Measurements from ENCODE around the gene CHMP4B.

CHMP4B gene

DNA sequence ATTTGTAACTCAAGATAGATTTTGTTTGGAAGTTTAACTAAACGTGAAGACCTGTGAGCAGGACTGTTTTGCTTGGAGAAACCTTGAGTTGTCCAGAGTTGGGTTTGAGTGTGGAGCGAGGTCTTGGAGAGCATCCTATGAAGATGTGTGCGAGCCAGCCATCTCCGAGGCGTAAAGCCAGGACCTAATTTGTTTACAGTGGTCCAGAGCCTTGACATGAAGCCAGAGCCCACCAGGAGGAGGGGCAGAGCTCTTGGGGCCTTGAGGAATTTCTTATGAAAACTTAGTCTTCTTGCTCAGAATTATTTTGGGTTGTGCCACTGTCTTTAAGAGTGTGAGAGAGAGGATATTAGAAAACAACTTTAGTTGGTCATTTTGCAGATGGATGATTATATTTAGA, 6.3 kb downstream of the CHMP4B start:
- in situ Hi-C loops (cut with MboI; ENCODE audit: low sequenced_read_pairs), result no loop called here

DNA sequence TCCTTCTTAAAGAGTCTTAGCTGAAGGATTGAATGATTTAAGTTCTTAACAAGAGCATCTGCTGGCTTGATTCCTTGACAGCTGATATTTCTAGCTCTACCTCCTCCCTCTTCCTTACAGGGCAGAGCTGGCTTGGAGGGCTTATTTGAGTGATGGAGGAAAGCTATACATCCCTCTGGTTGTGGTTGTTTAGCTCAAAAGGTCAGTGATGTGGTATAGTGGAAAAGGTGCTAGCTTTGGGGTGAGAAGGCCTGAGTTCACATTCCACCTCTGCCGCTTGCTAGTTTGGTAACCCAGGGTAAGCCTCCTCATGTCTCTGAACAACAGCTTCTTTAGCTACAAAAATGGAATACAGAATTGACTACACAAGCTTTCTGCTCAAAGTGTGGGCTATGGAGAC, 8.3 kb downstream of the CHMP4B start:
- in situ Hi-C loops (cut with MboI; ENCODE audit: low sequenced_read_pairs), result no loop called here

DNA sequence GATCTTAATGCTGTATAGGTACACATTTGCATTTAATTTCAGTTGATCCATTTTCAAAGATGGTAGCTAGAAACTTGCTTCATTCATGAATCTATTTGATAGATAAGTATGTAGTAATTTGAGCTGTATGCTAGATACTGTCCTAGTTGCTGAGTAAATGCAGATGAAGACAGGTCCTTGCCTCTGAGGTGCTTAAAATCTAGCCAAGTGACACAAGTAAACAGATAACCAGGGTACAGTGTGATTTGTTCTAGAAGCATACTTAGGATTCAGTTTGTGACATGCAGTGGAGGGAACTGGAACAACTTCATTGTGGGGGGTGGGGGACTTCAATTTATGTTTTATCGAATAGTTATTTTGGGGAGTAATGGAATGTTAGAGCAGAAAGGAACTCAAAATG, 9.2 kb downstream of the CHMP4B start:
- in situ Hi-C loops (cut with MboI; ENCODE audit: low sequenced_read_pairs), result no loop called here

DNA sequence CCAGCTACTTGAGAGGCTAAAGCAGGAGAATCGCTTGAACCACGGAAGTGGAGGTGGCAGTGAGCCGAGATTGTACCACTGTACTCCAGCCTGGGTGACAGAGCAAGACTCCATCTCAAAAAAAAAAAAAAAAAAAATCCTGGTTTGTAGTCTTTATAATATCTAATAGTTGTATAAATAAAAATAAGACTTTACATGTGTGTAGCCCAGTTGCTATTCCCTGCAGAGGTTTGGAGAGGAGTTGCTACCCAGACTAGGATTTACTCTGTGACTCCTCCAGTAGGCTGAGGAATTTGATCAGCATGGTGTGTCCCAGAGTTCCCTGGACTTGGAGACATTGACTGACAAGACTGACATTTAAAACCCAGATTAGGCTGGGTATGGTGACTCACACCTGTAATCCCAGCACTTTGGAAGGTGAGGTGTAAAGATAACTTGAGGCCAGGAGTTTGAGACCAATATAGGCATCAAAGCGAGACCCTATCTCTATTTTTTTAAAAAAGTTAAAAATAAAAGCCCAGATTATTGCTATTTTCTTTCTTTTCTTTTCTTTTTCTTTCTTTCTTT, 10.2 kb downstream of the CHMP4B start:
- in situ Hi-C loops (cut with MboI; ENCODE audit: low sequenced_read_pairs), result no loop called here

DNA sequence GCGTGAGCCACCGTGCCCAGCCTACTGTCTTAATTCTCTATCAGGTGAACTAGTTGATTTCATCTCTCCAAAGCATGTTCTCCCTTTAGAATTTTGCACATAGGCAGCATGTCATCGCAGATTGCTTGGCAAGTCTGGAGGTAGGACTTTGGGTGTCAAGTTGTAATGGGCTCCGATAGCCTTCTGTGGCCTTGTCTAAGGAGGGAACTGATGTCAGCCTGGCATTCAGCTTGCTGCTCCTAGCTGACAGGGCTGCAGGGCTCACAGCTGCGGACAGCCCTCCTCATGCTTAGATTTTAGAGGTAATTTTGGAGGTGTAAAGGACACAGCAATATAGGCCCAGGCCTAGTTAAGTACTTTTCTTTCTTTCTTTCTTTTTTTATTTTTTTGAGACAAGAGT, 11.3 kb downstream of the CHMP4B start:
- in situ Hi-C loops (cut with MboI; ENCODE audit: low sequenced_read_pairs), result no loop called here

DNA sequence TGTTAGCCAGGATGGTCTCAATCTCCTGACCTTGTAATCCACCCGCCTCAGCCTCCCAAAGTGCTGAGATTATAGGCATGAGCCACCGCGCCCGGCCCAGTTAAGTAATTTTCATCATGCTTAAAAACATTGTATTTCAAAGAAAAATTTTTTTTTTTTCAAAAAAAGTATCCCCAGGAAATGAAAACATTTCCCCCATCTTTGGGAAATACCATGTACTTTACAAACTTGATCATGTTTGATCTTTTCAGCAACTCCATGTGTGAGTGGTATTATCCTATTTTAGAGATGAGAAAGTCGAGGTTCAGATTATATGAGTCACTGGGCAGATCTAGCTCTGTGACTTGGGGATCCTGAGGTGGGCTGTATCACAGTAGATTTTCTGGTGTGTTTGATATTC, 11.8 kb downstream of the CHMP4B start:
- in situ Hi-C loops (cut with MboI; ENCODE audit: low sequenced_read_pairs), result no loop called here

DNA sequence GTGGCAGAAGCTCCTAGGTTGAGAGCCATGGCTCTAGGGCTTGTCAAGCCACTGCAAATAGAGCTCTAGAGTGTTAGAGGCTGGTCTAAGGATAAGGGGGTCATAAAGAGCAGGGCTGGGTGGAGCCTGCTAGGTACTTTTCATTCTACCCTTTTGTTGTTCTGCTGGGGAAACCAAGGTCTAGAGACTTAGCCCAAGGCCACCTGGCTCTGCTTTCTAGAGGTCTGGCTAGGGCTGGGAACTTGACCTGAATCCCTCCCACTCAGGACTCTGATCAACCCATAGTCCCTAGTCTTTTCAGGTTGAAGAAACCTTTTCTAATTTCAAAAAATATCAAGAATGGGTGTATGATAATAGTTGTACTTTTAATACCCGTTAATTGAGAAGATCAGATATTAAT, 13.7 kb downstream of the CHMP4B start:
- in situ Hi-C loops (cut with MboI; ENCODE audit: low sequenced_read_pairs), result no loop called here

DNA sequence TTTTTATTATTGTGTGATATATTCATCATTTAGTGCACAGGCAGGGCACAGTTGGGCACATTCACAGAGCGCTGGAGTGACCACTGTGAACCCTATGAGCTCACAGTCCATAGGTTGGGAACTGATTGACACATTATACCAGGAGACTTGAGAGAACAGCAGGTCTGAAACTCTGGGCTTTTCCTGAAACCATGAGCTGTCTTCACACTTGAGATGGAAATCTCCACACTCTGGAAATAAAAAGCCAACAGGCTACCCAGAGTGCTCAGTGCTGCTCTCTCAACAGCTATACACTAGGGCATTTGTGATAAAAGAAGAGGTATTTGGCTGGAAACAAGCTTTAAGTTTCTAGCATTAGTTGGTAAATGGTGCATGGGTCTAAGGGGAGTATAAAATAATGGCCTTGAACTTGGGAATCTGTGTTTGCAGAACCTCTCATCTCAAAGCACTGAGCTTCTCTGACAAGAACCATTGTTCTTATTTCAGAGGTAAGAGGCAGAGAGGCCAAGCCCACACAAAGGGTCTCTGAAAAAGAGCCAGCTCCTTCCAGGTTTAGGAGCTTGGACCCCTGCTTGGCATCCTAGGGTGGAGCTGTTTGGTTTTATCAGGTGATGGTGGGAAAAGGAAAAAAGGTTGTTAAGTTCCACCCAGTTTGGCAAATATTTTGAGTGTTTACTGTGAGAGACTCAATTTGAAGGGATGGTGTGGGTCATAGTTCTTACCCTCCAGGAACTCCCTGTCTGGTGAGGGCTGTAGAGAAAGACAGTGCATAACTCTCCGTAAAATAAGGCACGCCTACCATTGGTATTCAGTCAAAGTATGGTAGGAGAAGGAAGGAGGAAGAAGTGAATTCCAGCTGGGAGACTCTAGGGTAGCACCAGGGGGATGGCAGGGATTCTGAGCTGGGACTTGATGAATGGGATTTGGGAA, 14.5 kb downstream of the CHMP4B start:
- in situ Hi-C loops (cut with MboI; ENCODE audit: low sequenced_read_pairs), result no loop called here

DNA sequence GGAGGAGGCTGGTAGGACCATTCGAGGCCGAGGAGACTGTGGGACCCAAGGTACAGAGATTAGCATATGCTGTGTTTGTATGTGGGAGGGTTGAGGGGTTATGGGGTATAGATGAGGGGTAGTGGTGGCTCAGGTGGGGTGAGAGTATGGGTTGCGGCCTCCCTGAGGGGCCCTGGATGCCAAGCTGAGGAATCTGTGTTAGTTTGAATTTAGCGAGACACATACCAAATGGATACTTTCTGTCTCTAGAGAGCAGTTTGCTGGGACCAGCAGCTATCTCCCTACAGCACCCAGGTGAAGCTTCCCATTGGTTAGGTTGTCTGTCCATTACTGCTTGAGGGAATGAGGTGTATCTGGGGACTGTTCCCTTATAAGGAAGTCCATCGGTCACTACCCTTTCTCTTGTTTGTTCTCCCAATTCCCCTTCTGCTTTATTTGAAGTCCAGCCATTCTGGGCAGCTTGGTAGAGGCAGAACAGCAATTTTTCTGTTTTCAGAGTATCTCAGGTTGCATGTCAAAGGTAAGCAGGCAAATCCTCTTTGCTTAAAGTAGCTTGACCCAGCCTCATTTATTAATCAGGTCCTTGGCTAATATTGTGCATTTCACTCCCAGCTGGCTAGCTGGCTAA, 15.2 kb downstream of the CHMP4B start:
- in situ Hi-C loops (cut with MboI; ENCODE audit: low sequenced_read_pairs), result no loop called here

DNA sequence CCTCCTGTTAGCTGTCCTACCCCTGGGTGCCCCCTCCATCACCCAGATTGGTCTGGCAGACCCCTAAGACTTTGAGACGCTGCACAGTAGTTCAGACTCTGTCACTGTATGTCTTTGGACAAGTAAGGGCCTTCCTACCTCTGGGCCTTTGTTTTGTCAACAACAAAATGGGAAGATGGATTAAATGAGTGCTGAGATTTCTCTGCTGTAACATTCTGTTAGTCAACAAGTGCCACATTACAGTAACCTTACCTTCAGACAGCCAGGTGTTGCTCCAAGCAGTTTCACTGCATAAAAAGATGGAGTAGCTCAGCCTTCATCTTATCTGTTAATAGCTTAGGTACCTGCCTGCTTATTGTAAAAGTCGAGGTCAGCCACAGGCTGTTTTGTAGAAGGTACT, 16.0 kb downstream of the CHMP4B start:
- in situ Hi-C loops (cut with MboI; ENCODE audit: low sequenced_read_pairs), result no loop called here

DNA sequence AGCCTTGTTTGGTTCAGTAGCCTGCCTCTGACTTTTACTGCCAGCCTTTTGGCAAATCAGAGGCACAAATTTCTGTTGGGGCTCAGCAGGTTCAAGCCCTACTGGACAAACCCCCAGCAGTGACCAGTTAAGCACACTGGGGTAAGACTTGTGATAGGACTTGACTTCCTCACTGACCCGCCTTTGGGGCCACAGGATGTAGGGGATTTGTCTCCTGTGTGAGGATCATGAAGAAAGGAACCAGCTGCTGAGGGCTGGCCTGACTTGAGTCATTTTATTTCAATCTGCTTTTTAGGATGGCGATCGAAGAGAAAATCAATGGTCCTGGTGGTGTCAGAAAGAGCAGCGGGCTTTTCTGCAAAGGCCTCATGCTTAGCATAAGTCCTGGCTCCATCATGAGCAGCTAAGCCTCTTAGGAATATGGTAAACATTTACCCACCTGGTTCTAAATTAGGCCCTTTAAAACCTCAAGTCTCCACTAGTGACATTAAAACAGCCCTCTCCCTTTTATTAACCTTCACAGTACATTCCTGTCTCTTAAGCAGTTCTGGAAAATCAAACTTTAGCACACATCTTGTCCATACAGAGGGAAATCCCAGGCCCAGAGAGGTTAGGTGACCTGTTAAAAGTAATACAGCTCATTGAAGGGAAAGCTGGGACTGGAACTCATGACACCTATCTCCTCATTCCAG, 16.6 kb downstream of the CHMP4B start:
- in situ Hi-C loops (cut with MboI; ENCODE audit: low sequenced_read_pairs), result no loop called here

DNA sequence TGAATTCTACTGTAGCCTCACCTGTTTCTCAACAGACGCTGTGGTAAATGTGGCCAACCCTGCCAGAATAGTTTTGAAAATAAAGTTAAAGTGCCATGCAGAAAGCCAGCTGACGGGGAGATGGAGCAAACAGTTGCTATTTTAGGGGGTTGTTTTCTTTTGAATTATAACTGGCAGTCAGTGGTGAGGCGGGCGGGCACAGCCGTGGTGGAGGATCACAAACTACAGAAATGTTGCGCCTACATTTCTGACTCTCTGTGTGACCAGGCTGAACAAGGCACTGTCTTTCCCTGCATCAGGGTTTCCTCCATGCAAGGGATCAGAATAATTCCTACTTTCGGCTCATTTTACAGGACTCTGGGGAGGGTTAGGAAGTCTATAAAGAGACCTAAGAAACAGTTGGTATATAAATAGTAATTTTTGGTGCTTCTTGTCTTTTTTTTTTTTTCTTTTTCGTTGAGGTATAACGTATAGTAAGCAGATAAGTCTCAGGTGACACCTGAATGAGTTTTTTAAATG, 17.2 kb downstream of the CHMP4B start:
- in situ Hi-C loops (cut with MboI; ENCODE audit: low sequenced_read_pairs), result no loop called here

DNA sequence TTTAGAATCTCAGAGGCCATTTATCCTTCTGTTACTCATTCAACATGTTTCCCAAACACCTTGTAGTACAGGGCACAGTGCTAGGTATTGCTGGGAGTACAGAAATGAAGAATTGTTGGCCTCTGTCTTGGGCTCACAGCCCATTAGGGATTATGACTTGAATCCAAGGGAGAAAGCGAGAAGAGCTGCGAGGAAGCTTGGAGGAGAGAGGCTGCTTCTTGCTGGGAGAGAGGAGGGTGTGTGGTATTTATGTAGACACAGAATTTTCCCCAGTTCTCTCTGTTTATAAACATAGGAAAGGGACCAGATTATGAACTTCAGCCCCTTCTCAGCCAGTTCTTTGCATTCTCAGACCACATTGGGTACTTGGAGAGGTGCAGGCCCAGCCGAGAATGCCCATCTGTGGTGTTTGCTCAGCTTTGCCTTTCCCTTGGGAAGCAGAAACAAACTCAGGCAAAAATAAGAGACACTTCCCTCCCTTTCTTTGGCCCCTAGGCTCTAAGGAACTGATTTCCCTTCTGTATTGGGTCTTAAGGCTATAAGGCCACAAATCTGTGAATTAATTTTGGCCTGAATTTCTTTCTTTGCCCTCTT, 17.9 kb downstream of the CHMP4B start:
- in situ Hi-C loops (cut with MboI; ENCODE audit: low sequenced_read_pairs), result no loop called here

DNA sequence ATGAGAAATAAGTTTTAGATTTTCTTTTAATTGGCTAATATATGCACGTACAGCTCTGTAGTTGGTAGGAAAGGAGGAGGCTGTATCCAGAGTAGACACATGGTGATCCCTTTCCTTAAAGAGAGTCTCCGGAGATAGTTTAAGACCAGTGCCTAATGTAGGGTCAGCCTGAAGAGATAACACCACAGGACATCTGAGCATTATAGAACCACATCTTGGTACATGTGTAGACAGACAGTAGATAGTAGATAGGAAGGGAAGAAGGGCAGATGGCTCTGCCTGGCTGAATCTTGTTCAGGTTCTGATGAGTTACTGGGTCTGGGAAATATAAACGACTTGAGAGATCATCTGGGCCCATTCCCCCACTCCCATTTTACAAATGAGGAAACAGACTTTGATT, 18.5 kb downstream of the CHMP4B start:
- in situ Hi-C loops (cut with MboI; ENCODE audit: low sequenced_read_pairs), result no loop called here

DNA sequence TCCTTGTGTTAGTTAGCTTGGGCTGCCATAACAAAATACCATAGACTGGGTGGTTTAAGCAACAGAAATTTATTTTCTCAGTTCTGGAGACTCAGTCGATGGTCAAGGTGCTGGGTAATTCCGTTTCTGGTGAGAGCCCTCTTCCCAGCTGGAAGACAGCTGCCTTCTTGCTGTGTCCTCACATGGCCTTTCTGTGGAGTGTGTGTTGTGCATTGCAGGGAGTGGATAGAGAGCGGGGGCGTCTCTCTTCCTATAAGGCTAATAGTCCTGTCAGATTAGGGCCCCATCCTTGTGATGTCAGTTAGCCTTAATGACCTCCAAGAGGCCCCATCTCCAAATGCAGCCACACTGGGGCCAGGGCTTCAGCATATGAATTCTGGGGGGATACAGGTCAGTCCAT, 19.2 kb downstream of the CHMP4B start:
- in situ Hi-C loops (cut with MboI; ENCODE audit: low sequenced_read_pairs), result no loop called here

DNA sequence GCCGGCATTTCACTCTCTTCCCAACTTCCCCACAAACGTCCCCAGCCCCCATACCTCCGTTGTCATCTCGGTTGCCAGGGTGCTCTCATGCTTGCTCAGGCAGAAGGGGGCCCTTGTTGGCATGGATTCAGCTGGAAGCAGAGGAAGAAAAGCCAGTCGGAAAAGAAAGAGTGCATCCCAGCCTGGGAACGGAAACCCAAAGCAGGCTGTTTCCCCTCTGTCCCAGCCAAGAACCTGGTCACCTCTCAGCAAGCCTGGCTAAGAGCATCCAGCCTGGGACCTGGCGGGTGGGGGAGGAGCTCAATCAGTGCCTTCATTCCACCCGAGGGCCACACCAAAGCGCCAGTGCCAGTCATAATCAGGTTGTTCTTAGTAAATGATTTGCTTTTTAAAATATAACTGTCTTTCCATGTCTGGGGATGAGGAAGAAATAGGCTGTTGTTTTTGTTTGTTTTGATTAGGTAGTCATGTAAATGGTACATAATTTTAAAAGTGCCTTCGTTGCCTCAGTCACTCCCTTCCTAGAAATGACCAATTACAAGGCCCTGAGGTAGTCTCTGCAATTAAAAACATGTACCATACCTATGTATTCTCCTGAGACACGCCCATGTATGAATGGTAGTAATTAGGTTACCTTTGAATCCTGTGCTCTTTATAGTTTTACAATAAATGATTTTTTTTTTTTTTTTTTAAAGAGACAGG, 21.1 kb downstream of the CHMP4B start:
- in situ Hi-C loops (cut with MboI; ENCODE audit: low sequenced_read_pairs), result no loop called here

DNA sequence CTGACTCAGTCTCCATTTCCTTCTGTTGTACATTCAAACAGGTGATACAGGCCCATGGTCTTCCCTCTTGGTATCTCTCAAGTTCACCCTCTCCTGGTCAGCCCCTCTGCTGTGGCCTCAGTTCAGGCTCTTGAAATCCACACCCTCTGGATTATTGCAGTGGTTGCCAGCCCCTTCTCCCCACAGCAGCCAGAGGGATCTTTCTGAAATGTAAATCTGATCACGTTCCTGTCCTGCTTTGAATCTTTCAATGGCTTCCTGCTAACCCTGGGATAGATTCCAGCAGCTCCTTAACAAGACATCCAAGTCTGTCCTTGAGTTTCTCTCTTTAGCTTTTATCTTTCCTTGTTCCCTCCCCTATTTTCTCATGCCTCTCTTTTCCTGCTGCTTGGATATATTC, 22.2 kb downstream of the CHMP4B start:
- in situ Hi-C loops (cut with MboI; ENCODE audit: low sequenced_read_pairs), result no loop called here

DNA sequence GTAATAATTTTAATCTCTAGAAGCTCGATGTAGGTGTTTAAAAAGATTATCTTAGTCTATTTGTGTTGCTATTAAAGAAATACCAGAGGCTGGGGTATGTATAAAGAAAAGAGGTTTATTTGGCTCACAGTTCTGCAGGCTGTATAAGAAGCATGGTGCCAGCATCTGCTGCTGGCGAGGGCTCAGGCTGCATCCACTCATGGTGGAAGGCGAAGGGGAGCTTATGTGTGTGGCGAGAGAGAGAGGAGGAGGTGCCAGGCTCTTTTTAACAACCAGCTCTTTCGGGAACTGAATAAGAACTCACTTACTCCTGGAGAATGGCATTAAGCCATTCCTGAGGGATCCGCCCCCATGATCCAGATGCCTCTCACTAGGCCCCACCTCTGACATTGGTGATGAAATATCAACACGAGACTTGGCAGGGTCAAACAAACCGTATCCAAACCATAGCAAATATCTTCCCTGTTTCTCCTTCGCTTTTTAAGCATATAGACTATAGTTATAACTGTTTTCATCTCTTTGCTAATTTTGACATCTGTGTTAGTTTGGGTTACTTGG, 24.5 kb downstream of the CHMP4B start:
- in situ Hi-C loops (cut with MboI; ENCODE audit: low sequenced_read_pairs), result no loop called here

DNA sequence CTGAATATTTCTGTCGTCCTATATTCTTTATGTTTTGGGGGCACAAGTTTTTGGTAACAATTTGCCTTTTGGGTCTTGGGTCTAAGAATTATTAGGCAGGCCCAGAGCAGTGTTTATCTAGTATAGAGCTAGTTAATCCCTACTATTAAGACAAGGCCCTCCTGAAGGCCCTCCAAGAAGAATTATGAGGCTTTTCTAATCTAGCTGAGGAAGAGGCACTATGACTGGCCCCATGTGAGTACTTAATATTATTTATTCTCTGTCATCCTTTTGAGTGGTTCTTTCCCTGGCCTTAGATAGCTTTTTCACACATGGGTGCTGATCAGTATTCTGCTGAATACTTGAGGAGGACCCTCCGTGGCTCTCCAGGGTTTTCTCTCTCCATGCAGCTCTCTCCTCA, 25.1 kb downstream of the CHMP4B start:
- in situ Hi-C loops (cut with MboI; ENCODE audit: low sequenced_read_pairs), result no loop called here

Data from hTERT RPE-1 (cell line).